GM12878 (cell line): ENCODE measurements around the gene CLDN10. TPM values are rescaled to one million over a fixed set of nuclear protein-coding genes. Genes with fewer than 3 reads are reported as not detected.

Experiments used
- ATAC-seq: fragments of 200-7000 bp; cut with Tn5 transposase; 3 replicates; pipeline ENCODE4 v1.9.1; 2020; ENCODE audit warnings: mild to moderate bottlenecking, moderate library complexity
- BruUV-seq: library from RNA; stranded (reverse); fragments of 400-500 nt; replicated peaks from 2 replicates; lab custom pipeline; 2021; lab: Mats Ljungman, UMichigan
- CTCF ChIA-PET: fragments of 300-600 bp; sonication (Branson Sonifier 250); formaldehyde crosslinking; extraction: SDS; loops from one replicate; lab custom pipeline; 2021; ENCODE audit warnings: inconsistent platforms; lab: Yijun Ruan, JAX
- POLR2A ChIA-PET: fragments of 350-600 bp; formaldehyde crosslinking; extraction: SDS; loops from one replicate; lab custom pipeline; 2021; ENCODE audit warnings: inconsistent platforms; lab: Charles Lee
- RAD21 ChIA-PET: fragments of 300-600 bp; sonication (Branson Sonifier 250); formaldehyde crosslinking; loops from one replicate; lab custom pipeline; 2023; ENCODE audit warnings: antibody characterized with exemption; ENCODE audit not compliant: unreplicated experiment; lab: Charles Lee
- SMC1A ChIA-PET: fragments of 300-600 bp; sonication (Branson Sonifier 250); formaldehyde crosslinking; loops from one replicate; lab custom pipeline; 2023; ENCODE audit not compliant: unreplicated experiment, uncharacterized antibody; lab: Charles Lee
- DNase-seq: peaks from one replicate; pipeline ENCODE4 v3.0.0-alpha.2; 2011; ENCODE audit warnings: low read depth, low spot score
- FAIRE-seq: peaks from 3 replicates; lab custom pipeline; 2011; peaks lifted over from hg19 to GRCh38; lab: Jason Lieb, UNC
- H2AFZ ChIP-seq: 2 replicates; pipeline ENCODE4 v1.6.0; 2011; ENCODE audit warnings: low read depth, low read length, control low read depth; ENCODE audit not compliant: control insufficient read depth
- H3K27ac ChIP-seq: 2 replicates; pipeline ENCODE4 v1.5.1; 2011; ENCODE audit warnings: control low read depth; ENCODE audit not compliant: control insufficient read depth, insufficient read depth
- H3K27me3 ChIP-seq, 2 experiments: replicated peaks in 1 of 2; 2 replicates each; pipeline versions ENCODE4 v1.6.0 to v1.6.1; 2011; ENCODE audit warnings: low read length in 1 of 2; ENCODE audit not compliant: control insufficient read depth in 2 of 2, insufficient read depth in 2 of 2
- H3K36me3 ChIP-seq, 2 experiments: 2 replicates each; pipeline ENCODE4 v1.5.1; 2011; ENCODE audit warnings: low read length in 1 of 2; ENCODE audit not compliant: control insufficient read depth in 2 of 2, insufficient read depth in 2 of 2
- H3K4me1 ChIP-seq: 2 replicates; pipeline ENCODE4 v1.6.1; 2011; ENCODE audit warnings: mild to moderate bottlenecking, low read length, moderate library complexity, mixed read lengths; ENCODE audit not compliant: control insufficient read depth, insufficient read depth
- H3K4me2 ChIP-seq: 2 replicates; pipeline ENCODE4 v1.6.0; 2011; ENCODE audit warnings: control low read depth; ENCODE audit not compliant: control insufficient read depth, insufficient read depth
- H3K4me3 ChIP-seq: fragments of 200-600 bp; sonication (generic); 2 replicates; pipeline ENCODE4 v1.5.1; 2016
- H3K79me2 ChIP-seq: 2 replicates; pipeline ENCODE4 v1.6.0; 2011; ENCODE audit warnings: low read length; ENCODE audit not compliant: control insufficient read depth, insufficient read depth
- H3K9ac ChIP-seq: 2 replicates; pipeline ENCODE4 v1.8.0; 2011; ENCODE audit warnings: low read length, control low read depth, mixed read lengths; ENCODE audit not compliant: control insufficient read depth, insufficient read depth
- H3K9me3 ChIP-seq: replicated peaks from 3 replicates; pipeline ENCODE4 v1.5.1; 2011; ENCODE audit warnings: mild to moderate bottlenecking, low read length; ENCODE audit not compliant: control insufficient read depth, insufficient read depth
- H4K20me1 ChIP-seq: 2 replicates; pipeline ENCODE4 v1.6.0; 2011; ENCODE audit not compliant: control insufficient read depth, insufficient read depth
- E2F4 ChIP-seq: IDR thresholded peaks from 2 replicates; pipeline ENCODE4 v1.6.1; 2012; ENCODE audit warnings: low read depth, low read length, improper control_type of control experiment
- IKZF1 ChIP-seq: fragments of 450-650 bp; conservative IDR thresholded peaks from 2 replicates; pipeline ENCODE4 v1.6.1; 2017; ENCODE audit warnings: antibody characterized with exemption, mild to moderate bottlenecking
- KLF5 ChIP-seq: fragments of 450-650 bp; IDR thresholded peaks from 2 replicates; pipeline ENCODE4 v1.6.1; 2014; ENCODE audit warnings: mild to moderate bottlenecking; ENCODE audit not compliant: partially characterized antibody
- MEF2B ChIP-seq: fragments of 450-650 bp; IDR thresholded peaks from 2 replicates; pipeline ENCODE4 v1.6.1; 2018; ENCODE audit warnings: mild to moderate bottlenecking, moderate library complexity; ENCODE audit not compliant: partially characterized antibody, poor library complexity, severe bottlenecking
- PAX8 ChIP-seq: fragments of 450-650 bp; IDR thresholded peaks from 2 replicates; pipeline ENCODE4 v1.6.1; 2017; ENCODE audit warnings: mild to moderate bottlenecking, moderate library complexity
- PBX3 ChIP-seq: IDR thresholded peaks from 2 replicates; pipeline ENCODE4 v1.6.1; 2011; ENCODE audit warnings: mild to moderate bottlenecking, low read depth, low read length, moderate library complexity; ENCODE audit not compliant: insufficient replicate concordance
- REST ChIP-seq: IDR thresholded peaks from 2 replicates; pipeline ENCODE4 v1.6.1; 2012; ENCODE audit warnings: mild to moderate bottlenecking, low read depth, low read length
- SIX5 ChIP-seq: IDR thresholded peaks from 2 replicates; pipeline ENCODE4 v1.6.1; 2011; ENCODE audit warnings: mild to moderate bottlenecking, low read depth, low read length, moderate library complexity; ENCODE audit not compliant: severe bottlenecking
- SKIL ChIP-seq: fragments of 450-650 bp; IDR thresholded peaks from 2 replicates; pipeline ENCODE4 v1.6.1; 2017; ENCODE audit warnings: mild to moderate bottlenecking, low read depth, inconsistent platforms; ENCODE audit not compliant: poor library complexity, severe bottlenecking
- TARDBP ChIP-seq: IDR thresholded peaks from 2 replicates; pipeline ENCODE4 v1.6.1; 2016; ENCODE audit warnings: borderline replicate concordance
- WGBS: methylation state at CpG from one replicate; pipeline ENCODE4 v1.1.6; 2016; ENCODE audit warnings: low lambda C conversion rate; ENCODE audit not compliant: insufficient replicate concordance, insufficient coverage; ENCODE audit errors: missing lambda C conversion rate; 5-methylcytosine and 5-hydroxymethylcytosine counted together
- in situ Hi-C: fragments of 300-500 bp; cut with MboI; formaldehyde crosslinking; loops from 9 replicates; pipeline ENCODE4 v1.14.3; 2018; ENCODE audit warnings: mixed read lengths
- intact Hi-C: fragments of 100-400 bp; cut with micrococcal nuclease; formaldehyde crosslinking; loops from one replicate; pipeline ENCODE4 v1.14.2; 2022; ENCODE audit not compliant: unreplicated experiment
- polyA plus RNA-seq, 11 experiments: library from polyadenylated mRNA; depleted of rRNA in 4 of 11; unstranded in 6 of 11; stranded (reverse) in 5 of 11; fragments of >200 nt; fragmentation: Nextera tagmentation in 4 of 11; fragmentation: Illumina TruSeq in 1 of 11; extraction: Ambion mirVana in 4 of 11; extraction: Trizol in 1 of 11; gene quantifications; 1 replicate in 1 of 11; 2 replicates in 10 of 11; pipeline versions ENCODE4 v1.2.1 to v1.2.3, GENCODE V29; 2011 to 2016; ENCODE audit warnings: inconsistent platforms in 2 of 11, missing spikeins in 2 of 11, low read depth in 1 of 11
- total RNA-seq, 4 experiments: library from RNA; depleted of rRNA in 3 of 4; stranded (reverse); fragments of >200 nt in 3 of 4; fragmentation: Illumina TruSeq in 1 of 4; extraction: Trizol in 1 of 4; gene quantifications; 2 replicates each; pipeline versions ENCODE4 v1.2.1 to v1.2.3, GENCODE V29; 2013 to 2021
- TF ChIP-seq, protein P1 (sequence below): IDR thresholded peaks from 2 replicates; pipeline ENCODE4 v1.6.1; 2011; ENCODE audit warnings: borderline replicate concordance, low read depth, mild to moderate bottlenecking, moderate library complexity, mixed read lengths, low read length; ENCODE audit not compliant: insufficient read depth; ENCODE audit errors: extremely low read length

The CLDN10 gene
- total and polyA plus RNA-seq, 10 of the 15 experiments (the other 5 are each of a cell fraction or from before 2014, with no cell fraction given): not detected

GRCh38 chr13:95607366-95607765 lies 54.8 kb downstream of the CLDN10 start (continued):
- no peak for TF ChIP-seq PAX8

DNA sequence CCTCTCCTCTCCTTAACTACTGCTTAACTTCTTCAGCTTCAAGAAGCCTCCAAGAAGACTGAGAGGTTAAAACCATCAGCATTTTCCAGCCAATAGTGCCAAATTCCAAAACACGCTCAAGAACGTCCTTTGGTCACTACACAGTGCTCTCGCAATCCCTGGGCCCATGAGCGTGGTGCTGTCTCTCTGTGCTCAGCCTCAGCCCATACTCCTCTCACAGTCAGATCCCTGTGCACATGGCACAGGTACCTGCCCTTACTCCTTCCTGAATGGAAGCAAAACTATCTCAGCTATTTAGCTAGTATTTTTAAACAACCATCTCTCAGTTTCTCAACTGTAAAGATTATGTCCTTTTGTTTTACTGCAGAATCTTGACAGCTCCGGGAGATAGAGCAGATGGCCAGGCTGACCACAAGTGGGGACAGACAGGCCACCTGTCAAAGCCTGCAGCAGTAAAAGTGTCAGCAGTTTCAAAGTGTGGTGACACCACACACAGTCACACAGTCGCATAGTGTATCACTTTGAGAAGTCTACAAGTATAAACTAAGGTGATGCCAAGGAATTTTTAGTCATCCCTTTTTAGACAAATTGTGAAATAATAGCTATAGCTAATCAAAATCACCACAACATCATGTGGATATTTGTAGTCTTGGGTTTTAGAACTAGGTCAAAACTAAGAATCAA lies 56.3 kb downstream of the CLDN10 start:
- peaks cover 3% of the 10 kb centered on the region; the same call in 1 of the 2 replicates for H3K4me1 ChIP-seq
- FAIRE-seq: no peak
- no peak overlapping the region for H3K4me3 ChIP-seq
- H3K36me3 ChIP-seq: no peaks in the 10 kb centered on the region
- ChIA-PET CTCF (interaction anchor here (2.0 to 3.4 kb wide), 2 partner anchors 15 to 225 kb away, joined by 8 to 14 read pairs; no protein-coding TSS in a partner anchor), SMC1A (interaction anchor here (1.0 to 1.2 kb wide), 2 partner anchors 12 to 72 kb away, joined by 3 to 4 read pairs; no protein-coding TSS in a partner anchor), RAD21 (interaction anchor here (0.6 to 0.8 kb wide), 2 partner anchors 13 to 76 kb away, joined by 4 to 8 read pairs; no protein-coding TSS in a partner anchor), POLR2A (no interaction called here)
- H3K9ac ChIP-seq: no peak overlapping the region
- H3K27ac ChIP-seq: no peak overlapping the region
- no peaks in the 10 kb centered on the region for H4K20me1 ChIP-seq
- intact Hi-C loops (no loop called here), in situ Hi-C loops (loop anchor here (25.0 kb wide), 1 partner anchor 229 kb away; no protein-coding TSS in a partner anchor)
- 63% methylated on average over 6 of the region's 6 CpGs for WGBS
- BruUV-seq: no TSS peak
- ATAC-seq: peak; percentile 69
- H3K27me3 ChIP-seq: peaks cover 0 to 2% of the 10 kb centered on the region in 2 experiments; a peak in 2 of 4 replicates
- no peaks in the 10 kb centered on the region for H3K79me2 ChIP-seq
- H3K9me3 ChIP-seq: no peaks in the 10 kb centered on the region
- no peak overlapping the region for H3K4me2 ChIP-seq
- H2AFZ ChIP-seq: no peak overlapping the region
- no peak for DNase-seq
- TF ChIP-seq PBX3 (no peak), SIX5 (no peak), IKZF1 (no peak), KLF5 (no peak), MEF2B (no peak), REST (no peak), TARDBP (no peak), E2F4 (no peak), SKIL (no peak), PAX8 (no peak)
- TF ChIP-seq, protein P1, sequence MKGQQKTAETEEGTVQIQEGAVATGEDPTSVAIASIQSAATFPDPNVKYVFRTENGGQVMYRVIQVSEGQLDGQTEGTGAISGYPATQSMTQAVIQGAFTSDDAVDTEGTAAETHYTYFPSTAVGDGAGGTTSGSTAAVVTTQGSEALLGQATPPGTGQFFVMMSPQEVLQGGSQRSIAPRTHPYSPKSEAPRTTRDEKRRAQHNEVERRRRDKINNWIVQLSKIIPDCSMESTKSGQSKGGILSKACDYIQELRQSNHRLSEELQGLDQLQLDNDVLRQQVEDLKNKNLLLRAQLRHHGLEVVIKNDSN: no peak
